Parathyroid adenoma (tissue), 2 donors: ENCODE results near the gene NCCRP1.

ENCODE experiments used
- H2AFZ ChIP-seq: fragments of 300-600 bp; sonication (generic); one replicate; pipeline ENCODE4 v1.7.0; 2017; ENCODE audit warnings: antibody characterized with exemption, mild to moderate bottlenecking
- H3K27ac ChIP-seq: fragments of 300-600 bp; sonication (generic); one replicate; pipeline ENCODE4 v1.7.0; 2017
- H3K27me3 ChIP-seq: fragments of 300-600 bp; sonication (generic); one replicate; pipeline ENCODE4 v1.7.0; 2017; ENCODE audit warnings: low read length; ENCODE audit not compliant: control insufficient read depth, insufficient read depth
- H3K36me3 ChIP-seq: fragments of 300-600 bp; sonication (generic); one replicate; pipeline ENCODE4 v1.7.0; 2017; ENCODE audit warnings: low read length; ENCODE audit not compliant: control insufficient read depth, insufficient read depth
- H3K4me1 ChIP-seq: fragments of 300-600 bp; sonication (generic); one replicate; pipeline ENCODE4 v1.7.0; 2017; ENCODE audit warnings: control low read depth
- H3K4me2 ChIP-seq: fragments of 300-600 bp; sonication (generic); one replicate; pipeline ENCODE4 v1.7.0; 2017; ENCODE audit warnings: low read length
- H3K4me3 ChIP-seq: fragments of 300-600 bp; sonication (generic); one replicate; pipeline ENCODE4 v1.7.0; 2017; ENCODE audit warnings: low read depth, low read length
- H3K79me2 ChIP-seq: fragments of 300-600 bp; sonication (generic); one replicate; pipeline ENCODE4 v1.7.0; 2017; ENCODE audit warnings: control low read depth
- H3K9ac ChIP-seq: fragments of 300-600 bp; sonication (generic); one replicate; pipeline ENCODE4 v1.7.0; 2017; ENCODE audit warnings: mild to moderate bottlenecking
- H3K9me3 ChIP-seq: fragments of 300-600 bp; sonication (generic); one replicate; pipeline ENCODE4 v1.7.0; 2017; ENCODE audit warnings: low read length; ENCODE audit not compliant: control insufficient read depth
- TF ChIP-seq, protein P1 (sequence below): fragments of 300-600 bp; sonication (generic); IDR thresholded peaks from one replicate; pipeline ENCODE4 v1.7.0; 2017; ENCODE audit warnings: antibody characterized with exemption, mild to moderate bottlenecking
- donor health status: primary hyperparathyroidism.

Gene NCCRP1

DNA sequence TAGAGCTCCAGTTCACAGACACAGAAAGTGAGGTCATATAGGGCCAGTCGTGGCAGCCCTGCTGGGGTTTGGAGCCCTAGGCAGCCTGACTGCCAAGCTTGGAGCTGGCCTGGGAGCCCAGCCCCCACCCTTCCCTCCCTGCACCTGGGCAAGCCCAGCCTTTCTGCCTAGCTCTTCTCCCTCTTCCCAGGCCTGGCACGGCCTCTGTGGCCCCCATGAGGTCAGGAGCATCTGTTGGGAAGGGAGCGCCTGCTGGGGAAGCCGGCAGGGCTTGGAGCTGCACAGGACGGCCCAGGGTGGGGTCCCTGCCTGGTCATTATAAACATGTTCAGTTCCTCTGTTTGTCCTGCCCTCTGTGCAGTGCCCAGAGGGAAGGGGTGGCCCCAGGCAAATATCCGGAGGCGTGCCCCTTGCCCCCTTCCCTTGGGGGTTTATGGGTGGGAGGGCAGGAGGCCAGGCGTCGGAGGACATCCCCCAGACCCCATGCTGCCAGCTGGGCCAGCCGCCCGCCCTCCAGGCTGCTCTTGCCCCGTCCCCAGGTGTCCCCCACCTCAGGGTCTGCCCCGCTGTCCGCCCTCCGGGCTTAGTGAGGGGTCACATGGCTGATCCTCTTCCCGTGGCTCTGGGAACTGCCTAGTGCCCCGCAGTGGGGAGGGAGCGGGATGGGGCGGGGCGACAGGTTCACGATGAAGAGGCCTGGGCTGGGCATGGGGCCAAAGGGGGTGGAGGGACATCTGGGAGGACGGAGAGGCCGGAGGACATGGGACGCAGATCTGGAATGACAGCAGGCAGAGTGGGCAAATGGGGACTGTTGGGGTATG, 30.0 kb upstream of the NCCRP1 start:
- Histone ChIP-seq H3K79me2 (peaks cover 71% of the 10 kb centered on the region), H3K4me1 (peaks cover 31% of the 10 kb centered on the region), H3K27me3 (no peaks in the 10 kb centered on the region), H3K4me2 (peak overlapping the region; percentile 60), H3K4me3 (peak overlapping the region; percentile 27), H2AFZ (peak overlapping the region; percentile 5), H3K9me3 (no peaks in the 10 kb centered on the region), H3K36me3 (no peaks in the 10 kb centered on the region), H3K9ac (no peak overlapping the region), H3K27ac (peak overlapping the region; percentile 66)
- TF ChIP-seq, protein P1, sequence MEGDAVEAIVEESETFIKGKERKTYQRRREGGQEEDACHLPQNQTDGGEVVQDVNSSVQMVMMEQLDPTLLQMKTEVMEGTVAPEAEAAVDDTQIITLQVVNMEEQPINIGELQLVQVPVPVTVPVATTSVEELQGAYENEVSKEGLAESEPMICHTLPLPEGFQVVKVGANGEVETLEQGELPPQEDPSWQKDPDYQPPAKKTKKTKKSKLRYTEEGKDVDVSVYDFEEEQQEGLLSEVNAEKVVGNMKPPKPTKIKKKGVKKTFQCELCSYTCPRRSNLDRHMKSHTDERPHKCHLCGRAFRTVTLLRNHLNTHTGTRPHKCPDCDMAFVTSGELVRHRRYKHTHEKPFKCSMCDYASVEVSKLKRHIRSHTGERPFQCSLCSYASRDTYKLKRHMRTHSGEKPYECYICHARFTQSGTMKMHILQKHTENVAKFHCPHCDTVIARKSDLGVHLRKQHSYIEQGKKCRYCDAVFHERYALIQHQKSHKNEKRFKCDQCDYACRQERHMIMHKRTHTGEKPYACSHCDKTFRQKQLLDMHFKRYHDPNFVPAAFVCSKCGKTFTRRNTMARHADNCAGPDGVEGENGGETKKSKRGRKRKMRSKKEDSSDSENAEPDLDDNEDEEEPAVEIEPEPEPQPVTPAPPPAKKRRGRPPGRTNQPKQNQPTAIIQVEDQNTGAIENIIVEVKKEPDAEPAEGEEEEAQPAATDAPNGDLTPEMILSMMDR, result no peak

DNA sequence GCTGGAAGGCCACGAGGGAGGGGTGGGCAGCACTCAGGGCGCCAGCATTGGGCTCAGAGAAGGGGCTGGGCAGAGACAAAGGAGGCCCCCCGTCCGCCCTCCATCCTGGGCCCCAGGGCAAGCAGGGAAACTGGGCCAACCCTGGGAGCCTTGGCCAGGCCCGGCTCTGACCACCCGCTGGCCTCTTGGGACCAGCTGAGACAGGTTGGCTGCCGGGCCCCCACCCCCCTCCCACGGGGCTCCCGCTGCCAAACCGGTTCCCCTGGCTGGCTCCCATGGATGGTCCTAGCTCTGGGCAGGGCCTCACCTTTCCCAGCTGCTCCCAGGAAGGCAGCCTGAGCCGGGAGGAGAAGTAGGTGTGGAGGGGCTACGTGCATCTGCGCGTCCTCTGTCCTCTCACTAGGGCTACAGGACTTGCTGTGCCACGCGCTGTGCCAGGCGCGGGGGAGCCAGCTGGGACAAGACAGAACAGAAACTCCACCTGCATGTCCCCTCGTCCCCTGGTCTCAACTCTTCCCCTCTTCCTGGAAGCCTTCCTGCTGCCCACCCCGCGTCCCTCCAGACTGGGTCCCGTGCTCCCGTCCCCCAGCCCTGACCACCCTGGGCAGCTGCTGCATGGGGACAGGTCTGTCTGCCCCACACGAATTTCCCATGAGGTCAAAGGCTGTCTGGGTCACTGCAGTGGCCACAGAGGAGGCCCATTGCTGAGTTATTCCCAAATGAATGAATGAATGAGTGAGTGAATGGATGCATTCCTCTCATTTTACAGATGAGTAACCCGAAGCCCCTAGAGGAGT, 29.1 kb upstream of the NCCRP1 start:
- Histone ChIP-seq H3K4me2 (peak overlapping the region; percentile 60), H3K4me1 (peaks cover 26% of the 10 kb centered on the region), H2AFZ (no peak overlapping the region), H3K9me3 (no peaks in the 10 kb centered on the region), H3K27me3 (no peaks in the 10 kb centered on the region), H3K79me2 (peaks cover 63% of the 10 kb centered on the region), H3K9ac (no peak overlapping the region), H3K27ac (peak overlapping the region; percentile 66), H3K4me3 (no peak overlapping the region), H3K36me3 (no peaks in the 10 kb centered on the region)
- TF ChIP-seq, protein P1, result no peak

- H3K36me3 ChIP-seq, result no peaks in the 10 kb centered on the region
Measured at GRCh38 chr19:39168258-39169142, 28.3 kb upstream of the NCCRP1 start.

DNA sequence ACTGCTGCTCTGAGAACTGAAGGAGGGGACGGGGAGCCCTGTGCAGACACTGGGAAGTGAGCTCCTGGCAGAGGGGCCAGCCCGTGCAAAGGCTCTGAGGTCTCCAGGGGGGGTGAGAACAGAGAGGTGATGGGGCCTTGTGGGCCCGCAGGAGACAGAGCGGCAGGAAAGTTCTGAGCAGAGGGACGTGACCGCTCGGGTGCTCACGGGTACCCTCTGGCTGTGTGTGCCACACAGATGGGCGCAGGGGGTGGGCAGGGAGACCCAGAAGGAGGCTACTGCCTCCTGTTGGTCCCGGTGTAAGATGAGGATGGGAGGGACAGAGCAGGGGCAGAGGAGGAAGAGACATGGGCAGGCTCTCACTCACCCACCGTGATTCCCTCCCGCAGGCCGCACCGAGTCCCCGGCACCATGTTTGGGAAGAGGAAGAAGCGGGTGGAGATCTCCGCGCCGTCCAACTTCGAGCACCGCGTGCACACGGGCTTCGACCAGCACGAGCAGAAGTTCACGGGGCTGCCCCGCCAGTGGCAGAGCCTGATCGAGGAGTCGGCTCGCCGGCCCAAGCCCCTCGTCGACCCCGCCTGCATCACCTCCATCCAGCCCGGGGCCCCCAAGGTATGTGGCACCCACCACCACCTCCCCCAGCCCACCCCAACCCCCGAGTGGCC, 27.5 kb upstream of the NCCRP1 start:
- no peak overlapping the region for H3K9ac ChIP-seq
- H3K4me3 ChIP-seq, result no peak overlapping the region
- no peak overlapping the region for H3K27ac ChIP-seq
- H3K36me3 ChIP-seq, result no peaks in the 10 kb centered on the region
- H3K9me3 ChIP-seq, result no peaks in the 10 kb centered on the region
- peaks cover 47% of the 10 kb centered on the region for H3K79me2 ChIP-seq
- TF ChIP-seq, protein P1, result no peak
- no peak overlapping the region for H3K4me2 ChIP-seq
- H3K4me1 ChIP-seq, result peaks cover 14% of the 10 kb centered on the region
- no peaks in the 10 kb centered on the region for H3K27me3 ChIP-seq
- H2AFZ ChIP-seq, result no peak overlapping the region

More at GRCh38 chr19:39168258-39169142, 28.3 kb upstream of the NCCRP1 start:
- Histone ChIP-seq H2AFZ (no peak overlapping the region), H3K4me2 (no peak overlapping the region), H3K27me3 (no peaks in the 10 kb centered on the region), H3K9me3 (no peaks in the 10 kb centered on the region), H3K27ac (no peak overlapping the region), H3K79me2 (peaks cover 54% of the 10 kb centered on the region), H3K9ac (no peak overlapping the region), H3K4me1 (peaks cover 18% of the 10 kb centered on the region), H3K4me3 (no peak overlapping the region)
- TF ChIP-seq, protein P1, result no peak
